ENCODE data around the gene SPAG6. TPM values are rescaled to one million over a fixed set of nuclear protein-coding genes. Genes with fewer than 3 reads are reported as not detected.
A peak's percentile ranks its signal among the peaks of the same experiment; 100 is the strongest.

The SPAG6 gene
- total and polyA plus RNA-seq, 2 donors (not counting 1 experiment from before 2014, with no cell fraction given), result not detected

GRCh38 chr10:22338185-22338900 is 7.0 kb upstream of the SPAG6 start:
- DNase-seq (ENCODE audit: low read depth in 2 of 2), result no peak
- no peaks in the 10 kb centered on the region for H3K79me2 ChIP-seq (ENCODE audit: control insufficient read depth, insufficient read depth, low read length)
- H4K20me1 ChIP-seq (ENCODE audit: control insufficient read depth, extremely low read depth, insufficient read depth, low read length), result no peaks in the 10 kb centered on the region
- no peak overlapping the region for H3K4me3 ChIP-seq (replicated peaks in 1 of 4; ENCODE audit: control extremely low read depth in 1 of 4, insufficient read depth in 1 of 4, low read depth in 3 of 4, low read length in 4 of 4)
- H3K36me3 ChIP-seq (ENCODE audit: control insufficient read depth, insufficient read depth, low read length), result no peaks in the 10 kb centered on the region
- TF ChIP-seq CTCF (conservative IDR thresholded peaks at IDR 0.05 in 1 of 2, IDR thresholded peaks at IDR 0.05 in 1 of 2; ENCODE audit: low read depth in 1 of 2, low read length in 2 of 2) (no peak), EZH2 (IDR thresholded peaks at IDR 0.05; ENCODE audit: low read length, missing control alignments) (peak; percentile 43)
- H3K9me3 ChIP-seq (ENCODE audit: control insufficient read depth, insufficient read depth, low read depth, low read length), result no peaks in the 10 kb centered on the region
- H3K27ac ChIP-seq (ENCODE audit: insufficient read depth, low read length), result no peak overlapping the region
- no peak overlapping the region for H3K9ac ChIP-seq (ENCODE audit: insufficient read depth, low read length)
- H2AFZ ChIP-seq (ENCODE audit: low read length), result no peak overlapping the region
- H3K4me2 ChIP-seq (ENCODE audit: extremely low read depth, insufficient read depth, low read length), result no peak overlapping the region
- H3K27me3 ChIP-seq (ENCODE audit: control insufficient read depth, insufficient read depth, low read length), result peaks cover 61% of the 10 kb centered on the region
- H3K4me1 ChIP-seq (ENCODE audit: control insufficient read depth, extremely low read depth, insufficient read depth, low read length), result peaks cover 6% of the 10 kb centered on the region

GRCh38 chr10:22338931-22339330 is 6.4 kb upstream of the SPAG6 start:
- Histone ChIP-seq H3K4me3 (replicated peaks in 1 of 4; ENCODE audit: control extremely low read depth in 1 of 4, insufficient read depth in 1 of 4, low read depth in 3 of 4, low read length in 4 of 4) (no peak overlapping the region), H3K9me3 (ENCODE audit: control insufficient read depth, insufficient read depth, low read depth, low read length) (no peaks in the 10 kb centered on the region), H2AFZ (ENCODE audit: low read length) (no peak overlapping the region), H3K4me1 (ENCODE audit: control insufficient read depth, extremely low read depth, insufficient read depth, low read length) (peaks cover 6% of the 10 kb centered on the region), H4K20me1 (ENCODE audit: control insufficient read depth, extremely low read depth, insufficient read depth, low read length) (no peaks in the 10 kb centered on the region), H3K27ac (ENCODE audit: insufficient read depth, low read length) (no peak overlapping the region), H3K9ac (ENCODE audit: insufficient read depth, low read length) (no peak overlapping the region), H3K4me2 (ENCODE audit: extremely low read depth, insufficient read depth, low read length) (no peak overlapping the region), H3K36me3 (ENCODE audit: control insufficient read depth, insufficient read depth, low read length) (no peaks in the 10 kb centered on the region), H3K79me2 (ENCODE audit: control insufficient read depth, insufficient read depth, low read length) (no peaks in the 10 kb centered on the region), H3K27me3 (ENCODE audit: control insufficient read depth, insufficient read depth, low read length) (peaks cover 65% of the 10 kb centered on the region)
- no peak for TF ChIP-seq CTCF (conservative IDR thresholded peaks at IDR 0.05 in 1 of 2, IDR thresholded peaks at IDR 0.05 in 1 of 2; ENCODE audit: low read depth in 1 of 2, low read length in 2 of 2)
- no peak for TF ChIP-seq EZH2 (IDR thresholded peaks at IDR 0.05; ENCODE audit: low read length, missing control alignments)
- no peak for DNase-seq (ENCODE audit: low read depth in 2 of 2)

- no peak for DNase-seq (ENCODE audit: low read depth in 2 of 2)
- no peak overlapping the region for H2AFZ ChIP-seq (ENCODE audit: low read length)
- peaks cover 70% of the 10 kb centered on the region for H3K27me3 ChIP-seq (ENCODE audit: control insufficient read depth, insufficient read depth, low read length)
- TF ChIP-seq EZH2 (IDR thresholded peaks at IDR 0.05; ENCODE audit: low read length, missing control alignments) (no peak), CTCF (conservative IDR thresholded peaks at IDR 0.05 in 1 of 2, IDR thresholded peaks at IDR 0.05 in 1 of 2; ENCODE audit: low read depth in 1 of 2, low read length in 2 of 2) (no peak)
- no peaks in the 10 kb centered on the region for H4K20me1 ChIP-seq (ENCODE audit: control insufficient read depth, extremely low read depth, insufficient read depth, low read length)
- peak overlapping the region; percentile 86 for H3K27ac ChIP-seq (ENCODE audit: insufficient read depth, low read length)
- peak overlapping the region; percentile 98 for H3K9ac ChIP-seq (ENCODE audit: insufficient read depth, low read length)
- H3K36me3 ChIP-seq (ENCODE audit: control insufficient read depth, insufficient read depth, low read length), result no peaks in the 10 kb centered on the region
- no peaks in the 10 kb centered on the region for H3K9me3 ChIP-seq (ENCODE audit: control insufficient read depth, insufficient read depth, low read depth, low read length)
- peaks cover 6% of the 10 kb centered on the region for H3K4me1 ChIP-seq (ENCODE audit: control insufficient read depth, extremely low read depth, insufficient read depth, low read length)
- no peaks in the 10 kb centered on the region for H3K79me2 ChIP-seq (ENCODE audit: control insufficient read depth, insufficient read depth, low read length)
- peak overlapping the region; percentile 68 to 75 (median 72) for H3K4me3 ChIP-seq (replicated peaks in 1 of 4; ENCODE audit: control extremely low read depth in 1 of 4, insufficient read depth in 1 of 4, low read depth in 3 of 4, low read length in 4 of 4)
- H3K4me2 ChIP-seq (ENCODE audit: extremely low read depth, insufficient read depth, low read length), result peak overlapping the region; percentile 82
Observed at GRCh38 chr10:22339761-22340328, 5.5 kb upstream of the SPAG6 start.
